ENCODE data around the gene GRPEL1. TPM values are rescaled to one million over a fixed set of nuclear protein-coding genes. Genes with fewer than 3 reads are reported as not detected.

The GRPEL1 gene
- total and polyA plus RNA-seq, 2 of the 8 experiments (the other 6 are each of a cell fraction or from before 2014, with no cell fraction given): 13.5 to 39.9 TPM

DNA sequence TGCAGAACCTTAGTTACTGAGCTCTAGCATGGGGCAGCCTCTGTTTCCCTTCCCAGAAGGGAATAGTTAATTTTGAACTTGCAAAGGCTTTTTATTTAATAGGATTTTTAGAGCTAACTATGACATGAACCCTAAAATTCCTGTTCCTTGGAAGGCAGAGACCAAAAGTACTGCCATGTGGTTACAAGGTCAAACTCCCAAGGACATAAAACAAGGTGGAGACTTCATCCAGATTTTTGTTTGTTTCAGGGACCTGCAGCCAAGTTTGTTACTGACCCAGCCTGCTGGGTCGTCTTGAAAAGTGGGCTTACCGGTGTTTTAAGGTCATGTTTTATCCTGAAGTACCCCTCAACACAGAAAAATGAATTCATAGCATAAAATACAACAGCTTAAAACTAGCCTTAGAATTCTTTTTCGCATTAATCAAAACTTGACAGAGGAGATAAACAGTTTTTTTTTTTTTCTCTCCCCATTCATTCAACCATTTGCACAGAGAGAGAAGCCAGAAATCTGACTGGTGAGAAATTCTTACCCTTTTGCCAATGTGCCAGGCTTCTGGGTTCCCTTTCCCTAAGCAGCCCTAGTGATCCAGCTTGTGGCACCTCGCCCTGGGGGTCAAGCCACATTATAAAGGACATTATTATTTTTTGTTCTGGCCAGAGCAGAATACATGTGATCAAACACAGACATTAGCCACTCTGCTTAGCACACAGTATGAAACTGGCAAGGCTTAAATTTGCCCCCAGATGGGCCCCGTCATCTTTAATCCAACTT is 21.5 kb upstream of the GRPEL1 start:
- CTCF ChIA-PET (ENCODE audit: partially characterized antibody): interaction anchor here (0.9 to 10.4 kb wide), 4 partner anchors 12 to 215 kb away, joined by 3 to 65 read pairs (median 6); no protein-coding TSS in a partner anchor
- no peaks in the 10 kb centered on the region for H3K23me2 ChIP-seq (ENCODE audit: low read depth, low read length)

More for the DNA sequence above, 21.5 kb upstream of the GRPEL1 start:
- no peak overlapping the region for H3K23ac ChIP-seq (ENCODE audit: insufficient read length)
- no peak overlapping the region for H3K4me2 ChIP-seq (ENCODE audit: insufficient read depth in 1 of 2, low read depth in 2 of 2, low read length in 2 of 2)
- no peak overlapping the region for H2AFZ ChIP-seq (ENCODE audit: low read length)
- H2BK5ac ChIP-seq (ENCODE audit: low read depth, low read length): no peak overlapping the region
- no peak overlapping the region for H3K4ac ChIP-seq (replicated peaks; ENCODE audit: insufficient read length, low read depth, low read length)
- no peak overlapping the region for H3K9ac ChIP-seq (replicated peaks in 1 of 4; ENCODE audit: extremely low read depth in 1 of 4, low read depth in 3 of 4, low read length in 3 of 4)
- no peak overlapping the region for H2BK15ac ChIP-seq (ENCODE audit: low read length)
- H3K18ac ChIP-seq (ENCODE audit: extremely low read depth, low read length): no peak overlapping the region
- DNase-seq (ENCODE audit: low read depth in 1 of 2, low spot score in 2 of 2) (no peak), FAIRE-seq (no peak)
- no peak overlapping the region for H3K27ac ChIP-seq (ENCODE audit: low read depth, low read length)
- H2AK5ac ChIP-seq (ENCODE audit: low read depth, low read length): no peak overlapping the region
- no peak for TF ChIP-seq KDM1A (IDR thresholded peaks at IDR 0.05; ENCODE audit: borderline replicate concordance, low read length)
- no peak for TF ChIP-seq BACH1 (IDR thresholded peaks at IDR 0.05; ENCODE audit: low read length)
- TF ChIP-seq RNF2 (IDR thresholded peaks at IDR 0.05; ENCODE audit: borderline replicate concordance, low read depth, low read length, missing control alignments, poor library complexity, severe bottlenecking): no peak
- no peak for TF ChIP-seq BRCA1 (IDR thresholded peaks at IDR 0.05; ENCODE audit: low read depth, low read length)
- no peak for TF ChIP-seq BCL11A (IDR thresholded peaks at IDR 0.05; ENCODE audit: low read depth in 2 of 2, low read length in 2 of 2)
- WGBS, 2 experiments (ENCODE audit: extremely low coverage in 1 of 2, insufficient coverage in 1 of 2, insufficient read length in 1 of 2, insufficient replicate concordance in 2 of 2, low coverage in 1 of 2, low lambda C conversion rate in 2 of 2, missing lambda C conversion rate in 1 of 2): 76% methylated on average over 5 of the region's 5 CpGs; no CpG with 5 or more reads in 1 of the 2 experiments
- POLR2A ChIA-PET (ENCODE audit: partially characterized antibody): no interaction called here
- H4K91ac ChIP-seq (replicated peaks; ENCODE audit: insufficient read length, low read length): no peak overlapping the region
- H2BK20ac ChIP-seq (ENCODE audit: low read length): no peak overlapping the region
- H3K27me3 ChIP-seq (replicated peaks in 1 of 4; ENCODE audit: control insufficient read depth in 3 of 4, extremely low read depth in 1 of 4, insufficient read depth in 3 of 4, low read length in 3 of 4): peaks cover 30 to 69% (median 56%) of the 10 kb centered on the region in 4 experiments
- H4K5ac ChIP-seq (ENCODE audit: insufficient read length, low read depth, low read length): no peak overlapping the region
- no peak overlapping the region for H2BK120ac ChIP-seq (replicated peaks; ENCODE audit: low read depth, low read length)
- H3K56ac ChIP-seq (replicated peaks; ENCODE audit: insufficient read length, low read depth, low read length): no peak overlapping the region
- no peaks in the 10 kb centered on the region for H3K36me3 ChIP-seq (ENCODE audit: control insufficient read depth in 2 of 4, insufficient read depth in 4 of 4, low read length in 3 of 4)
- no peak overlapping the region for H3K4me3 ChIP-seq (ENCODE audit: extremely low read depth in 1 of 4, insufficient read depth in 2 of 4, low read depth in 3 of 4, low read length in 4 of 4)
- no peaks in the 10 kb centered on the region for H4K20me1 ChIP-seq (replicated peaks in 1 of 2; ENCODE audit: control insufficient read depth in 1 of 2, insufficient read depth in 2 of 2, low read length in 2 of 2)
- no peaks in the 10 kb centered on the region for H3K4me1 ChIP-seq (replicated peaks in 1 of 4; ENCODE audit: control insufficient read depth in 3 of 4, insufficient read depth in 4 of 4, low read length in 3 of 4)
- H3K9me3 ChIP-seq (ENCODE audit: insufficient read depth in 2 of 2, low read depth in 1 of 2, low read length in 1 of 2): peaks cover 5 to 6% of the 10 kb centered on the region in 2 experiments; a peak in 2 of 4 replicates
- H3K14ac ChIP-seq (ENCODE audit: insufficient read length): no peak overlapping the region
- no peaks in the 10 kb centered on the region for H3K79me1 ChIP-seq (ENCODE audit: low read depth, low read length)
- no peaks in the 10 kb centered on the region for H3K79me2 ChIP-seq (ENCODE audit: control insufficient read depth in 1 of 2, insufficient read depth in 2 of 2, low read length in 2 of 2)
- H2BK12ac ChIP-seq (ENCODE audit: low read depth, low read length): no peak overlapping the region
- H4K8ac ChIP-seq (ENCODE audit: extremely low read depth, insufficient read depth, low read length): no peak overlapping the region
